OCI-LY7 (cell line): ENCODE measurements around the gene TJP1. TPM values are rescaled to one million over a fixed set of nuclear protein-coding genes. Genes with fewer than 3 reads are reported as not detected.

Source experiments
- BruUV-seq: library from RNA; stranded (reverse); fragments of 400-500 nt; replicated peaks from 2 replicates; lab custom pipeline; 2021; lab: Mats Ljungman, UMichigan
- CTCF ChIA-PET: fragments of 300-600 bp; sonication (Branson Sonifier 250); formaldehyde crosslinking; loops from one replicate; lab custom pipeline; 2022; ENCODE audit warnings: antibody characterized with exemption; ENCODE audit not compliant: unreplicated experiment; lab: Charles Lee
- POLR2A ChIA-PET: fragments of 300-600 bp; sonication (Branson Sonifier 250); formaldehyde crosslinking; loops from one replicate; lab custom pipeline; 2022; ENCODE audit warnings: antibody characterized with exemption; lab: Charles Lee
- DNase-seq: peaks from one replicate; pipeline ENCODE4 v3.0.0-alpha.2; 2015; ENCODE audit warnings: low spot score
- H2AFZ ChIP-seq: fragments of 200-600 bp; sonication (generic), shearing (Covaris generic); 2 replicates; pipeline ENCODE4 v1.6.1; 2014; ENCODE audit warnings: mild to moderate bottlenecking, antibody characterized with exemption, low read length, moderate library complexity
- H3K27ac ChIP-seq: fragments of 200-600 bp; sonication (generic); 2 replicates; pipeline ENCODE4 v1.5.1; 2014; ENCODE audit warnings: mixed run types, low read depth, mild to moderate bottlenecking, moderate library complexity, low read length, inconsistent platforms; ENCODE audit not compliant: poor library complexity, severe bottlenecking
- H3K36me3 ChIP-seq: fragments of 200-600 bp; sonication (generic); 2 replicates; pipeline ENCODE4 v1.6.1; 2014; ENCODE audit warnings: mild to moderate bottlenecking, antibody characterized with exemption, low read length, moderate library complexity, mixed read lengths; ENCODE audit not compliant: insufficient read depth
- H3K4me1 ChIP-seq: fragments of 200-600 bp; sonication (generic); 2 replicates; pipeline ENCODE4 v1.5.1; 2014; ENCODE audit warnings: mild to moderate bottlenecking, low read length; ENCODE audit not compliant: insufficient read depth, poor library complexity, severe bottlenecking
- H3K4me2 ChIP-seq: fragments of 200-600 bp; sonication (generic); 2 replicates; pipeline ENCODE4 v1.6.1; 2014; ENCODE audit warnings: mild to moderate bottlenecking, low read length
- H3K4me3 ChIP-seq: fragments of 200-600 bp; sonication (generic); 2 replicates; pipeline ENCODE4 v1.5.1; 2014; ENCODE audit warnings: mild to moderate bottlenecking, low read depth, low read length; ENCODE audit not compliant: poor library complexity, severe bottlenecking
- H3K79me2 ChIP-seq: fragments of 200-600 bp; sonication (generic); 2 replicates; pipeline ENCODE4 v1.6.1; 2016; ENCODE audit warnings: low read depth, mild to moderate bottlenecking, low read length, moderate library complexity, mixed read lengths; ENCODE audit not compliant: insufficient read depth
- H3K9me2 ChIP-seq: fragments of 200-600 bp; sonication (generic); 2 replicates; pipeline ENCODE4 v1.6.1; 2016; ENCODE audit warnings: mild to moderate bottlenecking, low read length, mixed read lengths; ENCODE audit not compliant: insufficient read depth
- H3K9me3 ChIP-seq: fragments of 200-600 bp; sonication (generic); 2 replicates; pipeline ENCODE4 v1.6.1; 2014; ENCODE audit warnings: mild to moderate bottlenecking, mixed run types, low read length, mixed read lengths
- H4K20me1 ChIP-seq: fragments of 200-600 bp; sonication (generic); 2 replicates; pipeline ENCODE4 v1.6.1; 2014; ENCODE audit warnings: mild to moderate bottlenecking, antibody characterized with exemption, low read length, moderate library complexity, mixed read lengths; ENCODE audit not compliant: insufficient read depth
- CTCF ChIP-seq: fragments of 200-600 bp; sonication (generic); conservative IDR thresholded peaks from 2 replicates; pipeline ENCODE4 v1.5.1; 2014; ENCODE audit warnings: mild to moderate bottlenecking, antibody characterized with exemption, low read length, moderate library complexity, mixed read lengths
- EZH2phosphoT487 ChIP-seq: fragments of 200-600 bp; sonication (generic); IDR thresholded peaks from 2 replicates; pipeline ENCODE4 v1.6.1; 2018; ENCODE audit warnings: low read depth, borderline replicate concordance, mild to moderate bottlenecking, mixed run types, antibody characterized with exemption, low read length, moderate library complexity, mixed read lengths
- intact Hi-C: fragments of 100-400 bp; cut with micrococcal nuclease; formaldehyde crosslinking; loops from one replicate; pipeline ENCODE4 v1.10.0; 2022; ENCODE audit not compliant: unreplicated experiment
- total RNA-seq, 2 experiments: library from RNA; depleted of rRNA in 1 of 2; stranded (reverse); fragments of >200 nt in 1 of 2; shearing (Covaris generic) in 1 of 2; gene quantifications; 2 replicates each; pipeline ENCODE4 v1.2.3, GENCODE V29; 2014 to 2022

The TJP1 gene
- total RNA-seq, 2 experiments from 2014 or later = 0.19 to 0.32 TPM

DNA sequence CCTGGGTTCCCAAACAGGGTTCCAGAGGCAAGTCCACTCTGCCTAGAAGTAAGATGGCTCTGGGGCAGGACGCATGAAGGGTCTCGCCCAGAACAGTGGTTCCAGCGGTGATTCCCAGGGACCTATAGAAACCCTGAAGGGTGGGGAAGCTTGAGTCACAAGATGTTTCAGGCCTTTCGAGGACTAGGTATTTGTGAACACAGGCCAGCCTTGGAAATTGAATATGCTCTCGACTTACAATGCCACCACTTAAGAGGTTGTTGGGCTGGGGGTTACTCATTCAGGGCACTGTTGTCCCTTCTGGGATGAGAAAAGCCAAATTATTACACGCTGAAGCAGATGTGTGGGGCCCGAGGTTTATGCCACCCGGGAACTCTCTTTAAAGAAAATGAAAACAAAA is 152.0 kb downstream of the TJP1 start:
- Histone ChIP-seq H3K4me1 (no peaks in the 10 kb centered on the region), H3K4me3 (no peak overlapping the region), H3K79me2 (no peaks in the 10 kb centered on the region), H4K20me1 (no peaks in the 10 kb centered on the region), H2AFZ (no peak overlapping the region), H3K9me2 (no peaks in the 10 kb centered on the region), H3K4me2 (no peak overlapping the region), H3K9me3 (no peaks in the 10 kb centered on the region), H3K36me3 (no peaks in the 10 kb centered on the region), H3K27ac (no peak overlapping the region)
- intact Hi-C loops = no loop called here
- CTCF ChIA-PET = no interaction called here
- no TSS peak for BruUV-seq
- TF ChIP-seq CTCF (no peak), EZH2phosphoT487 (no peak)
- POLR2A ChIA-PET = no interaction called here
- DNase-seq = no peak

DNA sequence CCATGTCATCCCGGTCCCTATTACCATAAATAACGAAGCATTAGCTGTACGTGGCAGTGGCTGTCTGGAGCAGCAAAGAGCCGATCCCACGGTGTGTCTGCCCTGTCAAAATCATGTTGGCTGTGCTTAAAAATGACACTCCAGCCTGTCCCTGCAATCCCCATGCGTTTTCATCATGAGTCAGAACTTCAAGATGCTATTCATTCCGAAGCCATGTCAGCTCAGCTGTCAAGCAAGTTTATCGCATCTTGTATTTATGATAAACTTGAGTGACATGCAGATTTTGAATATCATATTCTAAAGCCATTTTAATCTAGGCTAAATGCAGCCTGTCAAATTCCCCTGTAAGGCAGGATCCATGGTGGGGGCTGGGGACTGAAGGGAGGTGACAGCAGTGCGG is 152.4 kb downstream of the TJP1 start:
- intact Hi-C loops = no loop called here
- no TSS peak for BruUV-seq
- Histone ChIP-seq H3K36me3 (no peaks in the 10 kb centered on the region), H4K20me1 (no peaks in the 10 kb centered on the region), H3K4me2 (no peak overlapping the region), H2AFZ (no peak overlapping the region), H3K79me2 (no peaks in the 10 kb centered on the region), H3K27ac (no peak overlapping the region), H3K4me1 (no peaks in the 10 kb centered on the region), H3K9me2 (no peaks in the 10 kb centered on the region), H3K4me3 (no peak overlapping the region), H3K9me3 (no peaks in the 10 kb centered on the region)
- TF ChIP-seq CTCF (no peak), EZH2phosphoT487 (no peak)
- ChIA-PET CTCF (no interaction called here), POLR2A (no interaction called here)
- no peak for DNase-seq

GRCh38 chr15:29668120-29668602 is 154.1 kb downstream of the TJP1 start:
- Histone ChIP-seq H3K4me2 (no peak overlapping the region), H3K36me3 (no peaks in the 10 kb centered on the region), H3K79me2 (no peaks in the 10 kb centered on the region), H3K4me1 (no peaks in the 10 kb centered on the region), H3K4me3 (no peak overlapping the region), H3K9me3 (no peaks in the 10 kb centered on the region), H3K27ac (no peak overlapping the region), H4K20me1 (no peaks in the 10 kb centered on the region), H2AFZ (no peak overlapping the region), H3K9me2 (no peaks in the 10 kb centered on the region)
- TF ChIP-seq EZH2phosphoT487 (no peak), CTCF (peak; percentile 84)
- no TSS peak for BruUV-seq
- peak; percentile 65 for DNase-seq
- intact Hi-C loops = no loop called here
- ChIA-PET CTCF (no interaction called here), POLR2A (no interaction called here)
